Keratinocyte (primary cell): ENCODE results near the gene GLB1L2. TPM values are rescaled to one million over a fixed set of nuclear protein-coding genes. Genes with fewer than 3 reads are reported as not detected.

Experiments used
- DNase-seq: peaks from one replicate; pipeline ENCODE4 v3.0.0-alpha.2; 2011; ENCODE audit warnings: low read depth, missing footprints, low spot score
- FAIRE-seq: peaks from 2 replicates; lab custom pipeline; 2011; peaks lifted over from hg19 to GRCh38; lab: Jason Lieb, UNC
- H2AFZ ChIP-seq: 2 replicates; pipeline ENCODE4 v1.6.0; 2012; ENCODE audit warnings: low read length, control low read depth, inconsistent platforms; ENCODE audit not compliant: control insufficient read depth
- H3K27ac ChIP-seq: 2 replicates; pipeline ENCODE4 v1.5.1; 2011; ENCODE audit warnings: low read length; ENCODE audit not compliant: control insufficient read depth, insufficient read depth
- H3K27me3 ChIP-seq: 3 replicates; pipeline ENCODE4 v1.6.0; 2011; ENCODE audit warnings: low read length; ENCODE audit not compliant: control insufficient read depth, insufficient read depth; ENCODE audit errors: extremely low read depth
- H3K36me3 ChIP-seq, 2 experiments: 2 replicates in 1 of 2; 3 replicates in 1 of 2; pipeline ENCODE4 v1.5.1; 2011; ENCODE audit warnings: low read length in 2 of 2, mild to moderate bottlenecking in 1 of 2; ENCODE audit not compliant: control insufficient read depth in 2 of 2, insufficient read depth in 2 of 2; ENCODE audit errors: extremely low read depth in 1 of 2
- H3K4me1 ChIP-seq: 3 replicates; pipeline ENCODE4 v1.5.1; 2011; ENCODE audit warnings: low read length; ENCODE audit not compliant: control insufficient read depth, insufficient read depth; ENCODE audit errors: extremely low read depth
- H3K4me2 ChIP-seq: 3 replicates; pipeline ENCODE4 v1.6.0; 2011; ENCODE audit warnings: low read depth, low read length; ENCODE audit not compliant: control insufficient read depth, insufficient read depth; ENCODE audit errors: extremely low read depth
- H3K4me3 ChIP-seq, 3 experiments: fragments of 200-600 bp in 1 of 3; sonication (generic) in 1 of 3; 2 replicates in 2 of 3; 3 replicates in 1 of 3; pipeline ENCODE4 v1.5.1; 2011 to 2016; ENCODE audit warnings: low read length in 3 of 3, mild to moderate bottlenecking in 3 of 3, control low read depth in 2 of 3, inconsistent platforms in 1 of 3, low read depth in 1 of 3, mixed read lengths in 1 of 3, mixed run types in 1 of 3, moderate library complexity in 1 of 3; ENCODE audit not compliant: control insufficient read depth in 2 of 3, insufficient read depth in 2 of 3; ENCODE audit errors: extremely low read depth in 1 of 3
- H3K79me2 ChIP-seq: 2 replicates; pipeline ENCODE4 v1.6.0; 2012; ENCODE audit warnings: low read length; ENCODE audit not compliant: control insufficient read depth, insufficient read depth
- H3K9ac ChIP-seq: 3 replicates; pipeline ENCODE4 v1.6.0; 2011; ENCODE audit warnings: low read length; ENCODE audit not compliant: control insufficient read depth, insufficient read depth; ENCODE audit errors: extremely low read depth
- H3K9me1 ChIP-seq: 3 replicates; pipeline ENCODE4 v1.6.0; 2011; ENCODE audit warnings: low read length; ENCODE audit not compliant: control insufficient read depth, insufficient read depth; ENCODE audit errors: extremely low read depth
- H3K9me3 ChIP-seq: 2 replicates; pipeline ENCODE4 v1.5.1; 2012; ENCODE audit warnings: low read depth, low read length; ENCODE audit not compliant: control insufficient read depth
- H4K20me1 ChIP-seq: 3 replicates; pipeline ENCODE4 v1.6.0; 2011; ENCODE audit warnings: low read length; ENCODE audit not compliant: control insufficient read depth, insufficient read depth; ENCODE audit errors: extremely low read depth
- EZH2 ChIP-seq: IDR thresholded peaks from one replicate; pipeline ENCODE4 v1.6.1; 2012; ENCODE audit warnings: inconsistent platforms, mild to moderate bottlenecking, low read length, moderate library complexity
- dilution Hi-C: fragments of 300-500 bp; cut with MboI; formaldehyde crosslinking; loops from one replicate; pipeline ENCODE4 v1.7.0; 2020; ENCODE audit warnings: low sequenced_read_pairs; ENCODE audit not compliant: extremely low pct_ligation_motif_present
- polyA plus RNA-seq, 5 experiments: library from polyadenylated mRNA; depleted of rRNA in 3 of 5; stranded (reverse) in 3 of 5; stranded (forward) in 1 of 5; unstranded in 1 of 5; fragments of >200 nt; gene quantifications; 1 replicate in 1 of 5; 2 replicates in 3 of 5; 3 replicates in 1 of 5; pipeline versions ENCODE4 v1.2.1 to v1.2.3, GENCODE V29; 2011 to 2012; ENCODE audit warnings: missing spikeins in 2 of 5, low read depth in 1 of 5, low replicate concordance in 1 of 5
- TF ChIP-seq, protein P1 (sequence below), 3 experiments: IDR thresholded peaks in 1 of 3; conservative IDR thresholded peaks in 1 of 3; optimal IDR thresholded peaks in 1 of 3; 2 replicates in 2 of 3; 3 replicates in 1 of 3; pipeline versions ENCODE3 to v1.5.1; 2011; ENCODE audit warnings: low read length in 3 of 3, mild to moderate bottlenecking in 3 of 3, moderate library complexity in 2 of 3, control low read depth in 1 of 3, inconsistent platforms in 1 of 3; ENCODE audit not compliant: insufficient read depth in 2 of 3; ENCODE audit errors: extremely low read depth in 1 of 3

Gene GLB1L2
- polyA plus RNA-seq, 1 donor (not counting 4 experiments of a cell fraction or from before 2014, with no cell fraction given) = 4.3 TPM

DNA sequence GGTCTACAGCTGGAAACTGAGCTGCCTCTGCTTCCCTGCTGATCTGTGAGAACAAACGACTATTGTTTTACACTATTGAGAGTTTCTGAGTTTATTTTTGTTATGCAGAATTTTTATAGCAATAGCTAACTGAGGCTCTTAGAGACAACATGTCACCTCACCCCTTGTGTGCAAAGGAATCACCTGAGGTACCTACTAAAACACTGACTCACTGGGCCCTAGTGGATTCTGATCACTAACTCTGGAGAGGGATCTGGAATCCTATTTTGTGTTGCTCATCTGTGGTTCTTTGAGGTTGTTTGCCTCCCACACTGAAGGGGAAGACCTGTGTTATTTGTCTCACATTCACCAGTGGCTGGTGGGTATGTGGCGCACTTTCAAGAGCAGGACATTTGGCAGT lies 93.6 kb downstream of the GLB1L2 start:
- Histone ChIP-seq H3K4me3 (no peak overlapping the region), H3K9ac (no peak overlapping the region), H3K9me3 (no peaks in the 10 kb centered on the region), H3K27me3 (no peaks in the 10 kb centered on the region), H3K79me2 (no peaks in the 10 kb centered on the region), H3K9me1 (no peaks in the 10 kb centered on the region), H3K4me1 (no peaks in the 10 kb centered on the region), H3K27ac (no peak overlapping the region), H4K20me1 (no peaks in the 10 kb centered on the region), H3K36me3 (no peaks in the 10 kb centered on the region), H3K4me2 (no peak overlapping the region), H2AFZ (no peak overlapping the region)
- TF ChIP-seq, protein P1, sequence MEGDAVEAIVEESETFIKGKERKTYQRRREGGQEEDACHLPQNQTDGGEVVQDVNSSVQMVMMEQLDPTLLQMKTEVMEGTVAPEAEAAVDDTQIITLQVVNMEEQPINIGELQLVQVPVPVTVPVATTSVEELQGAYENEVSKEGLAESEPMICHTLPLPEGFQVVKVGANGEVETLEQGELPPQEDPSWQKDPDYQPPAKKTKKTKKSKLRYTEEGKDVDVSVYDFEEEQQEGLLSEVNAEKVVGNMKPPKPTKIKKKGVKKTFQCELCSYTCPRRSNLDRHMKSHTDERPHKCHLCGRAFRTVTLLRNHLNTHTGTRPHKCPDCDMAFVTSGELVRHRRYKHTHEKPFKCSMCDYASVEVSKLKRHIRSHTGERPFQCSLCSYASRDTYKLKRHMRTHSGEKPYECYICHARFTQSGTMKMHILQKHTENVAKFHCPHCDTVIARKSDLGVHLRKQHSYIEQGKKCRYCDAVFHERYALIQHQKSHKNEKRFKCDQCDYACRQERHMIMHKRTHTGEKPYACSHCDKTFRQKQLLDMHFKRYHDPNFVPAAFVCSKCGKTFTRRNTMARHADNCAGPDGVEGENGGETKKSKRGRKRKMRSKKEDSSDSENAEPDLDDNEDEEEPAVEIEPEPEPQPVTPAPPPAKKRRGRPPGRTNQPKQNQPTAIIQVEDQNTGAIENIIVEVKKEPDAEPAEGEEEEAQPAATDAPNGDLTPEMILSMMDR (optimal IDR thresholded peaks at IDR 0.05 in 1 of 3, IDR thresholded peaks at IDR 0.05 in 1 of 3, conservative IDR thresholded peaks at IDR 0.05 in 1 of 3; ENCODE audit: extremely low read depth in 1 of 3, insufficient read depth in 2 of 3, low read length in 3 of 3) = no peak
- TF ChIP-seq EZH2 = no peak
- FAIRE-seq = no peak
- no peak for DNase-seq
- dilution Hi-C loops = no loop called here

Other genes with a start within 250 kb of the GLB1L2 start
- gene NCAPD3, start 108.0 kb upstream of the GLB1L2 start, polyA plus RNA-seq = 16.6 to 23.0 TPM (median 21.4 TPM) in 3 replicates
- 43.2 to 50.2 TPM (median 46.9 TPM) in 3 replicates for gene VPS26B, start 107.3 kb upstream of the GLB1L2 start, polyA plus RNA-seq
- gene THYN1, start 78.6 kb upstream of the GLB1L2 start, polyA plus RNA-seq = 33.9 to 47.9 TPM (median 45.8 TPM) in 3 replicates
- 18.2 to 21.7 TPM (median 20.6 TPM) in 3 replicates for gene ACAD8, start 78.4 kb upstream of the GLB1L2 start, polyA plus RNA-seq
- gene GLB1L3, start 55.6 kb upstream of the GLB1L2 start, polyA plus RNA-seq = 2.2 to 4.6 TPM (median 3.0 TPM) in 3 replicates
- gene B3GAT1, start 80.3 kb downstream of the GLB1L2 start, polyA plus RNA-seq = 0.04 to 0.11 TPM (median 0.04 TPM) in 3 replicates